Islet precursor cell (in vitro differentiated cells): Measurements from ENCODE around the gene TRIM48.
"Not testable (repeated sequence)": the region's sequence is repeated elsewhere in the genome, so short reads cannot be mapped to it uniquely, and the experiment has no call there.

Experiments used
- DNase-seq: peaks from one replicate; pipeline ENCODE4 v3.0.0-alpha.2; 2018

TRIM48 gene

GRCh38 chr11:55261855-55262254, at the start of gene TRIM48:
TRIM48 (plus strand) TSS chr11:55262155; CDS start chr11:55262268, 113 bp downstream.
- DNase-seq, result not testable (repeated sequence)

- not testable (repeated sequence) for DNase-seq
Observed at GRCh38 chr11:55238316-55238715, 23.6 kb upstream of the TRIM48 start.

- DNase-seq, result no peak
Observed at GRCh38 chr11:55263081-55263480, 1.1 kb downstream of the TRIM48 start.
